Activated naive CD8-positive, alpha-beta T cell treated with anti-CD3 and anti-CD28 coated beads, Interleukin-2, amount 50 U/mL, for 16 hours (primary cell): ENCODE results near the gene OTOG.

Experiments
- DNase-seq: peaks from one replicate; pipeline ENCODE4 v3.0.0-alpha.2; 2020; ENCODE audit warnings: low read depth, low spot score

The OTOG gene

DNA sequence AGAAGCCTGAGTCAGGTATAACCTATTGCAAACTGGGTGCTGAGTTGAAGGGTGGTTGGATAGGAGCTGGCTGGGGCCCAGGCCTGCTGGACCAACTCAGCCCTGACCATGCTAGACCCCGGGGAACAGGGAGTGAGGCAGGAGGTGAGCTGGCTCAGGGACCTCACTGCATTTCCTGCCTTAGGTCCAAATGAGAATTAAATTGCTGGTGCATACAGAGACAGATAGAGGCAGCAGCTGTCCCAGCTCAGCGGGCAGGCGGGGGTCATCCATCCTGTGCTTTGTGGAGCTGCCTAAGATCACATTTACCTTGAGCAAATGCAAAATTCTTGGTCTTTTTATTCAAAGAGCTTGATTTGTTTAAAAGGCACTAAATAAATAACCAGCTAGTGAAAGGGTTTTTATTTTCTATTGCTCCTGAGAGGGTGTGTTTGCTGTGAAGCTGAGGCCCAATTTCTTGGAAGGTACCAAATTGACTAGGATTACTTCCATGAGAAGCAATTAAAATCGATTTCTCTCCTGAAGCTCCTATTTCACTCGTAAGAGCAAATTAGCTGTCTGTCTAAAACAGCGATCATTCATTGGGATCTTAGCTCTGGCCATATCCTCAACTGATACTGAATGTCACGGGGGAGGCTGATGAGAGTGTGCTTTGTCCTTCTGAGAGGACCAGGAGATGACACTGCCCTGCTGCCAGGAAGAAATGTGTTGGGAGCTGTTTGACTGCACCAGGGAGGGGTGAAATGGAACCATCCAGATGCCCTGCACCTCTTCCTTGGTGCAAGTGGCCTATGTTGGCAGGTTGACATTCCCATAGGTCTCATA is 27.8 kb upstream of the OTOG start:
- DNase-seq = no peak

DNA sequence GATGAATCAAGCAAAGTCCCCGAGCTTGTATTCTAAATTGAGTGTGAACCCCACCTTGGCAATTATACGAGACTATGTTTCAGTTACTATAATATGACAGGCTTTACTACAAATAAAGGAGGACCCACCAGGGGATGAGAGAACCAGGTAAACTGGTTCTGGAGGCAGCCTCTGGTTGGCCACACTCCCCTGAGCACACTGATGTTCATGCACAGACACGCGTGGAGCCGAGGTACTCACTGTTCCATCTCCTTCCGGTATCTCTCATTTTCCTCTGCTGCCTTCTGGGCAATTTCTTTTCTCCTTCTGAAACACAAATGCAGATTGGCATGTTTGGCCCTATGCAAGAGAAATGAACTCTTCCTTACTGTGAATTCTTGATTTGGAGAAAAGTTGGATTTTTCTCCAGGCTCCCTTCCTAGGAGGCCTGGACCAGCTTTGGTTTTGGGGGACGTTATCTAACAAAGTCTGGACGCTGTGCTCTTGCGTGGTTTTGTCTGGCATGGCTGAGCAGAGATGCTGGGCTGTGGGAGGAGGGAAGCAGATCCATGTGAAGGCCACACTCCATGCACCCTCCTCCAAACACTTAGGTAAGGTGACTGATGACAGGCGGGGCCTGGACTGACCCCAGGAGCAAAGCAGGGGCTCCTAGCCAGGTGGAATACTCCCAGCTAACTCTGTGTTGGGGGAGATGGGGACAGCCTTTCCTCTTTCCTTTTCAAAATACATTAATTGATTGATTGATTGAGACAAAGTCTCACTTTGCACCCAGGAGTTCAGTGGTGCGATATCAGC is 25.8 kb upstream of the OTOG start:
- no peak for DNase-seq

GRCh38 chr11:17522655-17523054 is 24.4 kb upstream of the OTOG start:
- DNase-seq = no peak

DNA sequence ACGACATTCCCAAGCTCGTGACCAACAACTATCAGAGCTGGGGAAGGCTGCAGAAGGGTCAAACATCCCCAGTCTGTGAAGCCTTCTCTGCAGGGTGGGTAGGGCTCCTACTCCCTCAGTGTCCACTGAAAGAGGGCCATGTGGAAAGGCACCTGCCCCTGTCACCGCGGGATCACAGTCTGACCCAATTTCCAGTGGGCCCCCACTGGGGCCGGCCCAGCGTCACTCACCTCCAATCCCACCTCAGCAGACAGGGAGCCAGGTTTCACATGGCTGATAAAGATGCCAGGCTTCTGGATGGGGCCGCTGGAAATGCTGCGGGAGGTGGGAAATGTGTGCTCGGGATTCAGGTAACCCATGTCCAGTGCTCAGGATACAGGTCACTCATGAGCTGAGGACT is 22.8 kb upstream of the OTOG start:
- DNase-seq = no peak

GRCh38 chr11:17525570-17525969 is 21.5 kb upstream of the OTOG start:
- no peak for DNase-seq

DNA sequence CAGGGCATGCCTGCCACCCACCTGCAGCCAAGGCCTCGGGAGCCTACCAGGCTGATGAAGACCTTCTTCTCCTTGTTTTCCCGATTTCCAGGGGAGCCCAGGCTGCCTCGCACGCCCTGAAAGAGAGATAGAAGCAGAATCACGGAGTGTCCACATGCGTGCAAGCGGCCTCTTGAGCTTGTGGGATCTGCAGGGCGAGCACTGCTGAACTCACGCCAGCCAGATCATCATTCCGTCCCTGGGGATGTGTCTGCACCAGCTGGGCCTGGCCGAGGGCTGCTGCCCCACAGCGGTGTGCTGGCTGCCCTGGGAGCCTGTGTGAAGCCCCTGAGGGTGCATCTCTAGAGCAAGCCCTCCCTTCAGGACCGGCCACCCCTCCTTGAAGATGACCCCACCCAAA is 20.7 kb upstream of the OTOG start:
- DNase-seq = no peak

GRCh38 chr11:17526931-17527627 is 20.0 kb upstream of the OTOG start:
- DNase-seq = no peak

GRCh38 chr11:17527628-17527995 is 19.4 kb upstream of the OTOG start:
- DNase-seq = no peak

- peak; percentile 17 for DNase-seq
Observed at GRCh38 chr11:17528181-17528691, 18.8 kb upstream of the OTOG start.

- no peak for DNase-seq
Observed at GRCh38 chr11:17528906-17529843, 17.9 kb upstream of the OTOG start.

- no peak for DNase-seq
Observed at GRCh38 chr11:17529844-17530185, 17.2 kb upstream of the OTOG start.

DNA sequence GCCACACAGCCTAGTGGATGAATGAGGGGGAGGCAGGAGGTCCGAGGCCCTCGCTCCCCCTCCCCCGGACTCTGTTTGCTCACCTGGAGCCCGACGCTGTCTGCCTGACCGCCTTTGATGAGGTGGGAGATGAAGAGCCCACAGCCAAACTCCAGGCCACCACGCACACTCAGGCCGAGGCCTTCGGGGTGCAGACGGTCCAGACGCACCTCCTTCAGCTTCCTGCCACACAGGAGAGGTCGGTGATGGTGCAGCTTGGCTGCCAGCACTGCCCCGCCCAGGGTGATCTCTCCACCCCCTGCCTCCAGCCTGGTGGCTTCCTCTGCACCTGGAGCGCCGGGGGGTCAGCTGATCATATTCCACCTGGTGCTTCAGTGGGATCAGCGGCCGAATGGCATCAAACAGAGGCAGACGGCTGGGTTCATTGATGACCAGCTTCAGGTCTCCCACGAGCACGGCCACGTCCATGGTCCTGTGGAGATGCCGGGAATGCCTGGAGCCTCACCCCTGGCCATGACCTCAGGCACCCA is 15.9 kb upstream of the OTOG start:
- no peak for DNase-seq

DNA sequence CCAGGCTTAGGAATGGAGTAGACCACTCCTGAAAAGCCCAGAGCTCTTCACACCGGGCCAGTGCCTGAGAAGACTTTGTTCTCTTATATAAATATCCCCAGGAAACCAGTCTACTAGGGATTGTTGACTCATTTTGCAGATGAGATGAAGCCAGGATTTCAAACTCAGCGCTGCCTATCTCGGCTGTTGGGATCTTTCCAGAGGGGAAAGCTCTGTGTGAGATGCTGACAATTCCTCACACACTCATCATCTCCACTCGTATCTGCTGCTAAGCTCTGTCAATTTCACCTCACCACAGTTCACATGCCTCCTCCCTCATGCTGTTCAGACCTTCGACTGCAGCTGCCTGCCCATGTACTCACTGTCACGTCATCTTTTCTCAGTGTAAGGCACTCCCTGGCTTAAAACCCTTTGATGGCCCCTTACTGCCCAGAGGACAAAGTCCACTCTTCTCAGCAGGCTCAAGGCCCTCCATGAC is 15.4 kb upstream of the OTOG start:
- DNase-seq = no peak

- no peak for DNase-seq
Observed at GRCh38 chr11:17532784-17533183, 14.3 kb upstream of the OTOG start.

GRCh38 chr11:17533341-17533740 is 13.7 kb upstream of the OTOG start:
- no peak for DNase-seq

- no peak for DNase-seq
Observed at GRCh38 chr11:17533778-17534415, 13.2 kb upstream of the OTOG start.

GRCh38 chr11:17535488-17535887 is 11.6 kb upstream of the OTOG start:
- DNase-seq = no peak

DNA sequence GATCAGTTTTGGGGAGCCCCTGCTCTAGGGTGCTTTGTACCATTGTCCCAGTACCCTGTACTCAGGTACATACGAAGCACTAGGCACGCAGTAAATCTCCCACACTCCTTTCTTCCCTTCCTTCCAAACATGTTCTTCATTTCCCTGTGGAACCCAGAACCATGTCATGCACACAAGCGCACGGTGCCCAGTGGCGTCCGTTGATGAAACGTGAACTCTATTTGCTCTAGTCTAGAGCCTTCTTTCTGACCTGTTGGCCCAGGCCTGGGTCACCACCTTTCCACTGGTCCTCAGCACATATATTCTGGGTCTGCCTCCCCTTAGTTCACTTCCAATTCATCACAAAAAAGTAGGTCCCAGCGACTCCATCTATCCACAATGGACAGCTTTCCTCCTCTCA is 9.8 kb upstream of the OTOG start:
- DNase-seq = no peak

DNA sequence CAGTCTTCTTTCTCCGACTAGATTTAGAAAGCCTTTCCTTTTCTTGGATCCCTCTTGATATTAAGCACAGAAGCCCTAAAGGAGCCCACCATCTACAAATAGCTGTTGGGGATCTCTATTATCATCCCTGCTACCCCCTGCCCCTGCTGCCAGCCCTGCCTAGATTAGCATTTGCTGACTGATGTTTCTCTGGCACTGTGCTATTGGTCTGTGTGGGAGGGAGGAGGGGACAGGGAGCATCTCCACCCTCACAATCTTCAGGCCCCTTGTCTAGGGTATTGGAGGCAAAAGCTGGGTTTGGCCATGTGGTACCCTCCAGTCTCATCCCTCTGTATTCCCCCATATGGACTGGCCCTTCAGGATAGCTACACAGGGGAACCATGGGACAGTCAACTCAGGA is 9.0 kb upstream of the OTOG start:
- no peak for DNase-seq

GRCh38 chr11:17538731-17539130 is 8.3 kb upstream of the OTOG start:
- DNase-seq = no peak
